H1 (cell line): Measurements from ENCODE around the gene FAM149B1. TPM values are rescaled to one million over a fixed set of nuclear protein-coding genes. Genes with fewer than 3 reads are reported as not detected.

Experiments used
- FOSL1 ChIP-seq: IDR thresholded peaks from 2 replicates; pipeline ENCODE4 v1.6.1; 2011; ENCODE audit warnings: mild to moderate bottlenecking, low read depth, low read length, moderate library complexity; ENCODE audit not compliant: insufficient read depth
- SP2 ChIP-seq: IDR thresholded peaks from 2 replicates; pipeline ENCODE4 v1.6.1; 2012; ENCODE audit warnings: mild to moderate bottlenecking, low read length, inconsistent platforms
- SRF ChIP-seq: IDR thresholded peaks from 2 replicates; pipeline ENCODE4 v1.6.1; 2011; ENCODE audit warnings: mild to moderate bottlenecking, low read depth, low read length, moderate library complexity
- ZNF274 ChIP-seq: IDR thresholded peaks from 2 replicates; pipeline ENCODE4 v1.7.0; 2012; ENCODE audit warnings: low read length, borderline replicate concordance; ENCODE audit errors: extremely low read depth
- polyA plus RNA-seq, 7 experiments: library from polyadenylated mRNA; depleted of rRNA in 3 of 7; stranded (reverse) in 5 of 7; unstranded in 2 of 7; fragments of >200 nt in 5 of 7; fragments of 200-250 nt in 2 of 7; gene quantifications; 1 replicate in 5 of 7; 2 replicates in 1 of 7; 4 replicates in 1 of 7; pipeline versions ENCODE4 v1.2.1 to v1.2.3, GENCODE V29; 2011 to 2013; ENCODE audit warnings: missing spikeins in 2 of 7, mixed read lengths in 2 of 7
- total RNA-seq: library from RNA; stranded (reverse); fragmentation: NEBNext Ultra II Directional; extraction: Animal tissue kit (Norgen Biotek cat#: 25700); gene quantifications from 2 replicates; pipeline ENCODE4 v1.2.1, GENCODE V29; 2021
- TF ChIP-seq, protein P1 (sequence below), 3 experiments: IDR thresholded peaks; 1 replicate in 2 of 3; 2 replicates in 1 of 3; pipeline versions ENCODE4 v1.5.1 to v1.6.1; 2011; ENCODE audit warnings: low read length in 3 of 3, mild to moderate bottlenecking in 3 of 3, inconsistent platforms in 2 of 3, low read depth in 1 of 3, moderate library complexity in 1 of 3; ENCODE audit not compliant: insufficient read depth in 1 of 3; ENCODE audit errors: control extremely low read depth in 1 of 3
- TF ChIP-seq, protein P2 (sequence below): IDR thresholded peaks from 2 replicates; pipeline ENCODE4 v1.6.1; 2012; ENCODE audit warnings: low read length, inconsistent platforms

The FAM149B1 gene
- total and polyA plus RNA-seq, 2 of the 8 experiments (the other 6 are each of a cell fraction or from before 2014, with no cell fraction given), result 16.8 to 21.9 TPM

DNA sequence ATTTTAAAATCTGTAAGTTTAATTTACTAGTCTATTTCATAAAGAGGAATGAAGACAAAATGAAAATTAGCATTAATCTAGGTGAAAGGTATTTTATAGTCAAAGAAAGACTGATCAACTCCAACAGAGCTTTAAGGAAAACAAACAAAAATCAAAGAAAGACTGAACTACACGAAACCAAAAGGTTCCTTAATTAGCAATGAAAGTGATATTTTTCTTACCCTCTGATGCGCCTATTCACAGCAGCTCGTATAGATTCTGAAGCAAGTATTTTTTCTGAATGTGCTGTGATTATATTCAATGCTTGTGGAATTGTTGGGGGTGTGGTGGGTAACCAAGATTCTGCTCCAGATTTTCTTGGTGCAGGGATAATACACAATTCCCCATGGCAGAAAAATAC is 11.9 kb upstream of the FAM149B1 start (continued):
- TF ChIP-seq, protein P1, sequence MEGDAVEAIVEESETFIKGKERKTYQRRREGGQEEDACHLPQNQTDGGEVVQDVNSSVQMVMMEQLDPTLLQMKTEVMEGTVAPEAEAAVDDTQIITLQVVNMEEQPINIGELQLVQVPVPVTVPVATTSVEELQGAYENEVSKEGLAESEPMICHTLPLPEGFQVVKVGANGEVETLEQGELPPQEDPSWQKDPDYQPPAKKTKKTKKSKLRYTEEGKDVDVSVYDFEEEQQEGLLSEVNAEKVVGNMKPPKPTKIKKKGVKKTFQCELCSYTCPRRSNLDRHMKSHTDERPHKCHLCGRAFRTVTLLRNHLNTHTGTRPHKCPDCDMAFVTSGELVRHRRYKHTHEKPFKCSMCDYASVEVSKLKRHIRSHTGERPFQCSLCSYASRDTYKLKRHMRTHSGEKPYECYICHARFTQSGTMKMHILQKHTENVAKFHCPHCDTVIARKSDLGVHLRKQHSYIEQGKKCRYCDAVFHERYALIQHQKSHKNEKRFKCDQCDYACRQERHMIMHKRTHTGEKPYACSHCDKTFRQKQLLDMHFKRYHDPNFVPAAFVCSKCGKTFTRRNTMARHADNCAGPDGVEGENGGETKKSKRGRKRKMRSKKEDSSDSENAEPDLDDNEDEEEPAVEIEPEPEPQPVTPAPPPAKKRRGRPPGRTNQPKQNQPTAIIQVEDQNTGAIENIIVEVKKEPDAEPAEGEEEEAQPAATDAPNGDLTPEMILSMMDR (IDR thresholded peaks at IDR 0.05; ENCODE audit: control extremely low read depth in 1 of 3, insufficient read depth in 1 of 3, low read depth in 1 of 3, low read length in 3 of 3), result no peak
- no peak for TF ChIP-seq FOSL1
- TF ChIP-seq SP2, result no peak
- TF ChIP-seq, protein P2, sequence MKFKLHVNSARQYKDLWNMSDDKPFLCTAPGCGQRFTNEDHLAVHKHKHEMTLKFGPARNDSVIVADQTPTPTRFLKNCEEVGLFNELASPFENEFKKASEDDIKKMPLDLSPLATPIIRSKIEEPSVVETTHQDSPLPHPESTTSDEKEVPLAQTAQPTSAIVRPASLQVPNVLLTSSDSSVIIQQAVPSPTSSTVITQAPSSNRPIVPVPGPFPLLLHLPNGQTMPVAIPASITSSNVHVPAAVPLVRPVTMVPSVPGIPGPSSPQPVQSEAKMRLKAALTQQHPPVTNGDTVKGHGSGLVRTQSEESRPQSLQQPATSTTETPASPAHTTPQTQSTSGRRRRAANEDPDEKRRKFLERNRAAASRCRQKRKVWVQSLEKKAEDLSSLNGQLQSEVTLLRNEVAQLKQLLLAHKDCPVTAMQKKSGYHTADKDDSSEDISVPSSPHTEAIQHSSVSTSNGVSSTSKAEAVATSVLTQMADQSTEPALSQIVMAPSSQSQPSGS, result no peak
- TF ChIP-seq SRF, result no peak
- no peak for TF ChIP-seq ZNF274
